Measurements from ENCODE around the gene CHMP1A.

Gene CHMP1A

DNA sequence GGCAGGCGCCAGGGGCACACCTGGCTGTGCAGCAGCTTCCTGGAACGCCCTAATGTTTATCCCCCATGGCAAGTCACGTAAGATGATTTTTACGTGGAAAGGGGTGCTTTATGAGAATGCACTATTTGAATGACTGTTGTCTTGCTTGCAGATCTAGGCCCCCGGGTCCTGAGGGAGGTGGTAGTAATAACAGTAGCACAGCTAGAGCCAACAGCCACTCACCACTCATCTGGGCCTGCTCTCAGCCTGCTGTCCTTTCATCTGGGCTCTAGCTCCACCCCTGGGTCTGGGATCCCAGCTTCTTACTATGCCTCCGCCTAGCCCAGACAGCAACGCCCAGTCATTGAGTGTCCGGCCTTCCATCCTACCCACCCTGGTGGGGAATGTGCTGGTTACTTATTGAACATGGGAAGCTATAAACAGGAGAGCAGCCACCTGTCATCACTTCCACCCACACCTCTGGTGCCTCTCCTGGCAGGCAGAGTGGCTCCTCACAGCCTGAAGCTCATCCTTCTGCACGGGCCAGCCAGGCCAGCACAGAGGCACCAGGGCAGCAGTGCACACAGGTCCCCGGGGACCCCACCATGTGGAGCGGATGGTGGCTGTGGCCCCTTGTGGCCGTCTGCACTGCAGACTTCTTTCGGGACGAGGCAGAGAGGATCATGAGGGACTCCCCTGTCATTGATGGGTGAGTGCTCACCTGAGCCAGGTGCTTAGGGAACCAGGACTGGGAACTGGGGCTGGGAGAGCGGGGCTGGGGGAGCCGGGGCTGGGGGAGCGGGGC, 27.5 kb downstream of the CHMP1A start:
- TF ChIP-seq CTCF (conservative IDR thresholded peaks at IDR 0.05; ENCODE audit: low read length): no peak
- no peak overlapping the region for H3K4me3 ChIP-seq (ENCODE audit: low read length)
- no peak for DNase-seq (ENCODE audit: low read depth)

DNA sequence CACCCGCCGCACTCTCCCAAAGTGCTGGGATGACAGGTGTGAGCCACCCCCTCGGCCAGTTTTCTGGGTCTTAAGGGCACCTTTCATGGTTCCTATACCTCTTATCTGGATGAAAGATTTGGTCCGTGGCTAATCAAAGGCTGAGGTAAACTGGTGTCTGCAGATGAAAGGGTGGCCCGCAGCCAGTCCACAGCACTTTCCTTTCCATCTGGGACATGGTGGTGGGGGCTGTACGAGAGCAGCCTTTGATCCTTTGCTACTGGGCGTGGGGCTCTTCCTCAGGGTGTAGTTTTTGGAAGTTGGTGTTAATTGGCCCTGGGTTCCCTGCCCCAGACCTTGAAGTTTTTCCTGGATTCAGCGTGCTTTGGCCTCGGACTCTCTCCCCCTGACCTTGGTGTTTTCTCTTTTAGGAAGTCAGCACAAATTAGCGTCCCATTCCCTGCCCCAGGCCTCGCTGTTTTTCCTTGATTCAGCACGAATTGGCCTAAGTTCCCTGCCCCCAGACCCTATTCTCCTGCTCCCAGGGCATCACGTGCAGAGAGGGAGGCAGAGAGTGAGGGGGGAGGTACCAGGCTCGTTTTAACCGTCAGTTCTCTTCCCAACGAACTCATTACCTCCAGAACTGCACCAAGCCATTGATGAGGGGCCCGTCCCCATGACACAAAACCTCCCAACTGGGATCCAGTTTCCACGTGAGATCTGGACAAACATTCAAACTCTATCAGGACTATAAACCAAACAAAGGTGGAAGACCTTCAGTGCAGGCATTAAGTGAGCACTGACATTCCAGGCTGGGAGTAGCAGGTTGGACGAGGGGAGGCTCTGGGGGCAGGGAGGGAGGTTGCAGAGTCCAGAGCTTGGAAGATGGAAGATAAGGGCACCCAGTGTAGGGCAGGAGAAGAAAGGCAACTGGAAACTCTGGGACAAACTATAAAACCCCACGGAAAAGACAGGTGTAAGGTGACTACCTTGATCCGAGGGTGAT, 32.4 kb downstream of the CHMP1A start:
- H3K4me3 ChIP-seq (ENCODE audit: low read length): no peak overlapping the region
- DNase-seq (ENCODE audit: low read depth): no peak

DNA sequence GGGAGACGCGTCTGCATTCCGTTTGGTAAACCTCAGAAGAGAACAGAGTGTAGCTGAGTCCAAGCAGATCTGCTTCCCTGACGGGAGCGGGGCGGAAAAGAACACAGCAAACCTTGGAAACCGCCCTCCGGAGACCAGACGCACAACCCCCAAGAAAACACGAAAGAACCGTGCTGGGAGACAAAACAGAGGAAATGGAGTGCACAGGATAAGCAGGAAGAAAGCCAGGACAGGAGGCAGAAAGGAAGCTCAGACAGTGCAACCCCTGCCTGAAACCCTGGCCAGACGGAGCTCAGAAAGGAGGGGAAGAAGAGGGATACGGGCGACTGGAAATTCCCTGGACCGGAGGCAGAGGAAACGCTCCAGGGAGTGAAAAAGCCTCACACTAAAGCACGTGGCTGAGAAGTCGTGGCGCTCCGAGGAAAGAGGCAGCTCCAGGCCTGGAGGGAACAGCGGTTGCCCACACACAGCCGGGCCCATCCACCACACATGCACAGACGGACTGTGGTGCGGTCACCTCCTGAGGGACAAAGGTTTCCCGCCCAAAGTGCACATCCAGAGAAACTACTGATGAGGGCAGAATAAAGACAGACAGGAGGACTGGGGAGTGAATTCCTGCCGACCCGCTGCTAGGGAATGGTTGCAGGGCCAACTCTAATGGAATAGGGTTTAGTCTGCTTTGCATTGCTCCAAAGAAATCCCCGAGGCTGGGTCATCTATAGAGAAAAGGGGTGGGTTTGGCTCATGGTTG, 33.8 kb downstream of the CHMP1A start:
- H3K4me3 ChIP-seq (ENCODE audit: low read length): no peak overlapping the region
- peak; percentile 37 for DNase-seq (ENCODE audit: low read depth)
- no peak for TF ChIP-seq CTCF (conservative IDR thresholded peaks at IDR 0.05; ENCODE audit: low read length)

More for the DNA sequence above, 32.4 kb downstream of the CHMP1A start:
- TF ChIP-seq CTCF (conservative IDR thresholded peaks at IDR 0.05; ENCODE audit: low read length): no peak

DNA sequence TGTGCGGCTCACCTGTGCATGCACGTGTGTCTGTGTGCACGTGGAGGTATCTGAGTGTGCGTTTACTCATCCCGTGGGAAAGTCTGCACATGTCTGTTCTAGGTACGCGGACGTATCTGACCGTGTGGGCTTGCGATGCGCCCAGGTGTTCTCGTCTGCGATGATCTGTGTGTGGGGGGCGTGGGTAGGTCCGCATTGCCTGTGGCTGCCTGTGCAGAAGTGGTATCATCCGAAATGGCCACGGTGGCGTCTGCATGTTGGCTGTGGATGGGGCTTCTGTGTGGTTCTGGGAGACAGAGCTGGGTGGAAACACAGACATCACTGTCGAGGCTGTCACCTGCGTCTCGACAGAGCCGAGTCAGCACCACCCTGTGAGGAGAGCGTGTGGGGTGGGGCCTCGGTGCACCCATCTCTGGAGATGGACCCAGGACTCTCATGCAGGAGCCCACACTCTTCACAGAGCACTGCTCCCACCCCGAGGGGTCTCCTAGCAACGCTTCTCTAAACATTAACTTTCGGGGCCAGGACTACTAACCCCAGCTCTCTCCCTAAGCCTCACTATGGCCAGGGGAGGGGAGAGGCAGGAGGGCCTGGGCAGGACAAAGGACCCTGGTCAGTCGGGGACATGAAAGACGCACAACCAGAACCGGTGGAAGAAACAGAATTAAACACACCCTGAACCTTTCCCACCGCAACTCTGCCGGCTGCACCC, 35.7 kb downstream of the CHMP1A start:
- H3K4me3 ChIP-seq (ENCODE audit: low read length): no peak overlapping the region
- DNase-seq (ENCODE audit: low read depth): no peak
- no peak for TF ChIP-seq CTCF (conservative IDR thresholded peaks at IDR 0.05; ENCODE audit: low read length)

DNA sequence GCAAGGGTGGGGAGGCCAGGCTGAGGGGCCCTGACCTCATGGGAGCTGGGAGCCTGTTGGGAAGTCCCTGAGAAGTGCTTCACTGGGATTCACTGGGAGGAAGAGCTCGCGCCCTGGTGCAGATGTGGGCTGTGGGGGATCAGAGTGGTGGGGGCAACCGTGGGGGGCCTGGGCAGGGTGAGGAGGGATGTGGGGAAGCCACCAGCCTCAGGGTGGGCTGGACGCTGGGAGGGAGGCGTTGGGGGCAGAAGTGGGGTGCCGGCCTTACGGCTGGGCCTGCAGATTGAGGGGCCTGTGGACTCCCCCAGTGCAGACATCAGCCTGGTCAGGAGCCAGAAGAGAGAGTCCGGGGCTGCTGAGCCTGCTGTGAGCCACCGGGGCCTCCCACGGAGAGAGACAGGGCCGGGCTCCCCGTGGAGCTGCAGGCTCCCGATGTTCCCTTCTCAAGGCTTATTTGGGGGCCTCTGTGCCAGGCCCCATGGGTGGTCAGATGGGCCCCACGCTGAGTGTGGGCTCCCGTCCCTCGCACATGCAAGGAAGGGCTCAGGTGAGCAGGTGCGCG, 36.3 kb downstream of the CHMP1A start:
- no peak for TF ChIP-seq CTCF (conservative IDR thresholded peaks at IDR 0.05; ENCODE audit: low read length)
- DNase-seq (ENCODE audit: low read depth): no peak
- no peak overlapping the region for H3K4me3 ChIP-seq (ENCODE audit: low read length)

DNA sequence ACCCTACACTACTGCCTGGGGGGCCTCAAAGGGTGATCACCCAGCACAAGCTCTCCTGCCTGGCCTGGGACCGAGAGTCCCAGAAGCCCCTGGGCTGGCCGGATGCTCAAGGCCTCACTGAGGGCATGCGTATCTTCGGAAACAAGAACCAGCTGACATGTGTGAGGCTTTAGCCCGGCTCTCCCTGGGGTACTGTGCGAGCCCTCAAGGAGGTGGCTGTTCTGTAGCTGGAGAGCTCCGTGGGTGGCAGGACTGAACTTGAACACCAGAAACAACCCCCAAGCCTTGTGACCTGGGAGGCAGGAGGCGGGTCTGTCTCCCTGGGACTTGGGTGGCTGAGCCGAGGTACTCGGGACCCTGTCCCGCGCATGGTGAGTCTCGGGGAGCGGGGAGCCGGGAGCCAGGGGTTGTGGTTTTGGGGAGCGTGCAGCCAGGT, 37.1 kb downstream of the CHMP1A start:
- no peak overlapping the region for H3K4me3 ChIP-seq (ENCODE audit: low read length)
- DNase-seq (ENCODE audit: low read depth): no peak
- TF ChIP-seq CTCF (conservative IDR thresholded peaks at IDR 0.05; ENCODE audit: low read length): no peak

Measured in AG10803 (cell line).